ENCODE measurements around the gene CDCP1.

CDCP1 gene

GRCh38 chr3:45120359-45121158 is 25.6 kb downstream of the CDCP1 start:
- no peaks in the 10 kb centered on the region for H3K9me3 ChIP-seq (replicated peaks; ENCODE audit: low read length)
- no peaks in the 10 kb centered on the region for H3K27me3 ChIP-seq (ENCODE audit: control insufficient read depth, insufficient read depth, low read length)
- no peak overlapping the region for H3K9ac ChIP-seq (ENCODE audit: low read depth, low read length)
- H3K4me2 ChIP-seq (ENCODE audit: low read length), result no peak overlapping the region
- H3K4me3 ChIP-seq (ENCODE audit: low read length), result no peak overlapping the region
- peaks cover 42% of the 10 kb centered on the region for H3K4me1 ChIP-seq (ENCODE audit: control insufficient read depth, insufficient read depth, low read length)
- H3K36me3 ChIP-seq (ENCODE audit: insufficient read depth, low read length), result no peaks in the 10 kb centered on the region

GRCh38 chr3:45119824-45120358 is 26.3 kb downstream of the CDCP1 start:
- Histone ChIP-seq H3K9ac (ENCODE audit: low read depth, low read length) (no peak overlapping the region), H3K4me1 (ENCODE audit: control insufficient read depth, insufficient read depth, low read length) (peaks cover 36% of the 10 kb centered on the region), H3K9me3 (replicated peaks; ENCODE audit: low read length) (no peaks in the 10 kb centered on the region), H3K36me3 (ENCODE audit: insufficient read depth, low read length) (no peaks in the 10 kb centered on the region), H3K4me2 (ENCODE audit: low read length) (no peak overlapping the region), H3K27me3 (ENCODE audit: control insufficient read depth, insufficient read depth, low read length) (no peaks in the 10 kb centered on the region), H3K4me3 (ENCODE audit: low read length) (no peak overlapping the region)

GRCh38 chr3:45119376-45119775 is 26.8 kb downstream of the CDCP1 start:
- Histone ChIP-seq H3K9ac (ENCODE audit: low read depth, low read length) (no peak overlapping the region), H3K4me2 (ENCODE audit: low read length) (no peak overlapping the region), H3K27me3 (ENCODE audit: control insufficient read depth, insufficient read depth, low read length) (no peaks in the 10 kb centered on the region), H3K4me3 (ENCODE audit: low read length) (no peak overlapping the region), H3K36me3 (ENCODE audit: insufficient read depth, low read length) (no peaks in the 10 kb centered on the region), H3K4me1 (ENCODE audit: control insufficient read depth, insufficient read depth, low read length) (peaks cover 31% of the 10 kb centered on the region), H3K9me3 (replicated peaks; ENCODE audit: low read length) (no peaks in the 10 kb centered on the region)

GRCh38 chr3:45118615-45119071 is 27.5 kb downstream of the CDCP1 start:
- Histone ChIP-seq H3K4me2 (ENCODE audit: low read length) (no peak overlapping the region), H3K4me1 (ENCODE audit: control insufficient read depth, insufficient read depth, low read length) (peaks cover 24% of the 10 kb centered on the region), H3K4me3 (ENCODE audit: low read length) (no peak overlapping the region), H3K9me3 (replicated peaks; ENCODE audit: low read length) (no peaks in the 10 kb centered on the region), H3K27me3 (ENCODE audit: control insufficient read depth, insufficient read depth, low read length) (no peaks in the 10 kb centered on the region), H3K36me3 (ENCODE audit: insufficient read depth, low read length) (no peaks in the 10 kb centered on the region), H3K9ac (ENCODE audit: low read depth, low read length) (no peak overlapping the region)

- Histone ChIP-seq H3K9ac (ENCODE audit: low read depth, low read length) (no peak overlapping the region), H3K4me1 (ENCODE audit: control insufficient read depth, insufficient read depth, low read length) (peaks cover 19% of the 10 kb centered on the region), H3K9me3 (replicated peaks; ENCODE audit: low read length) (no peaks in the 10 kb centered on the region), H3K27me3 (ENCODE audit: control insufficient read depth, insufficient read depth, low read length) (no peaks in the 10 kb centered on the region), H3K4me2 (ENCODE audit: low read length) (no peak overlapping the region), H3K4me3 (ENCODE audit: low read length) (no peak overlapping the region), H3K36me3 (ENCODE audit: insufficient read depth, low read length) (no peaks in the 10 kb centered on the region)
These were observed 29.8 kb downstream of the CDCP1 start for GRCh38 chr3:45116350-45116749.

- Histone ChIP-seq H3K9me3 (replicated peaks; ENCODE audit: low read length) (no peaks in the 10 kb centered on the region), H3K4me3 (ENCODE audit: low read length) (no peak overlapping the region), H3K4me1 (ENCODE audit: control insufficient read depth, insufficient read depth, low read length) (peaks cover 6% of the 10 kb centered on the region), H3K4me2 (ENCODE audit: low read length) (no peak overlapping the region), H3K27me3 (ENCODE audit: control insufficient read depth, insufficient read depth, low read length) (no peaks in the 10 kb centered on the region), H3K36me3 (ENCODE audit: insufficient read depth, low read length) (no peaks in the 10 kb centered on the region), H3K9ac (ENCODE audit: low read depth, low read length) (no peak overlapping the region)
These were observed 32.5 kb downstream of the CDCP1 start for GRCh38 chr3:45113625-45114050.

- H3K9ac ChIP-seq (ENCODE audit: low read depth, low read length), result no peak overlapping the region
- no peak overlapping the region for H3K4me2 ChIP-seq (ENCODE audit: low read length)
- H3K27me3 ChIP-seq (ENCODE audit: control insufficient read depth, insufficient read depth, low read length), result no peaks in the 10 kb centered on the region
- no peaks in the 10 kb centered on the region for H3K9me3 ChIP-seq (replicated peaks; ENCODE audit: low read length)
- no peak overlapping the region for H3K4me3 ChIP-seq (ENCODE audit: low read length)
- no peaks in the 10 kb centered on the region for H3K36me3 ChIP-seq (ENCODE audit: insufficient read depth, low read length)
- peaks cover 6% of the 10 kb centered on the region for H3K4me1 ChIP-seq (ENCODE audit: control insufficient read depth, insufficient read depth, low read length)
These were observed 33.2 kb downstream of the CDCP1 start for GRCh38 chr3:45112939-45113338.

- H3K4me2 ChIP-seq (ENCODE audit: low read length), result no peak overlapping the region
- no peak overlapping the region for H3K9ac ChIP-seq (ENCODE audit: low read depth, low read length)
- H3K9me3 ChIP-seq (replicated peaks; ENCODE audit: low read length), result no peaks in the 10 kb centered on the region
- H3K36me3 ChIP-seq (ENCODE audit: insufficient read depth, low read length), result no peaks in the 10 kb centered on the region
- peaks cover 21% of the 10 kb centered on the region for H3K4me1 ChIP-seq (ENCODE audit: control insufficient read depth, insufficient read depth, low read length)
- no peaks in the 10 kb centered on the region for H3K27me3 ChIP-seq (ENCODE audit: control insufficient read depth, insufficient read depth, low read length)
- H3K4me3 ChIP-seq (ENCODE audit: low read length), result no peak overlapping the region
These were observed 35.7 kb downstream of the CDCP1 start for GRCh38 chr3:45110509-45110833.

- no peak overlapping the region for H3K9ac ChIP-seq (ENCODE audit: low read depth, low read length)
- no peak overlapping the region for H3K4me2 ChIP-seq (ENCODE audit: low read length)
- H3K9me3 ChIP-seq (replicated peaks; ENCODE audit: low read length), result no peaks in the 10 kb centered on the region
- H3K4me3 ChIP-seq (ENCODE audit: low read length), result no peak overlapping the region
- no peaks in the 10 kb centered on the region for H3K27me3 ChIP-seq (ENCODE audit: control insufficient read depth, insufficient read depth, low read length)
- no peaks in the 10 kb centered on the region for H3K36me3 ChIP-seq (ENCODE audit: insufficient read depth, low read length)
- H3K4me1 ChIP-seq (ENCODE audit: control insufficient read depth, insufficient read depth, low read length), result peaks cover 27% of the 10 kb centered on the region
These were observed 36.2 kb downstream of the CDCP1 start for GRCh38 chr3:45109771-45110508.

- H3K4me3 ChIP-seq (ENCODE audit: low read length), result no peak overlapping the region
- H3K9me3 ChIP-seq (replicated peaks; ENCODE audit: low read length), result no peaks in the 10 kb centered on the region
- peaks cover 25% of the 10 kb centered on the region for H3K4me1 ChIP-seq (ENCODE audit: control insufficient read depth, insufficient read depth, low read length)
- H3K4me2 ChIP-seq (ENCODE audit: low read length), result no peak overlapping the region
- no peak overlapping the region for H3K9ac ChIP-seq (ENCODE audit: low read depth, low read length)
- H3K27me3 ChIP-seq (ENCODE audit: control insufficient read depth, insufficient read depth, low read length), result no peaks in the 10 kb centered on the region
- H3K36me3 ChIP-seq (ENCODE audit: insufficient read depth, low read length), result no peaks in the 10 kb centered on the region
These were observed 39.3 kb downstream of the CDCP1 start for GRCh38 chr3:45106874-45107273.

- no peaks in the 10 kb centered on the region for H3K36me3 ChIP-seq (ENCODE audit: insufficient read depth, low read length)
- H3K4me3 ChIP-seq (ENCODE audit: low read length), result peak overlapping the region; percentile 1
- peak overlapping the region; percentile 19 for H3K9ac ChIP-seq (ENCODE audit: low read depth, low read length)
- H3K27me3 ChIP-seq (ENCODE audit: control insufficient read depth, insufficient read depth, low read length), result no peaks in the 10 kb centered on the region
- peak overlapping the region; percentile 44 for H3K4me2 ChIP-seq (ENCODE audit: low read length)
- peaks cover 25% of the 10 kb centered on the region for H3K4me1 ChIP-seq (ENCODE audit: control insufficient read depth, insufficient read depth, low read length)
- H3K9me3 ChIP-seq (replicated peaks; ENCODE audit: low read length), result no peaks in the 10 kb centered on the region
These were observed 40.1 kb downstream of the CDCP1 start for GRCh38 chr3:45105855-45106671.

Measured in skeletal muscle satellite cell (primary cell).